ENCODE measurements around the gene CD6.

- TF ChIP-seq YY1 (IDR thresholded peaks at IDR 0.05; ENCODE audit: insufficient read depth, insufficient read length) (no peak), SUZ12 (IDR thresholded peaks at IDR 0.05; ENCODE audit: extremely low read depth, insufficient read depth, insufficient read length) (no peak)
These were observed 17.1 kb upstream of the CD6 start for GRCh38 chr11:60954421-60954820.
